Loucy (cell line): ENCODE results near the gene DDOST.

Experiments used
- EZH2phosphoT487 ChIP-seq: fragments of 200-600 bp; IDR thresholded peaks from 2 replicates; pipeline ENCODE4 v1.6.1; 2018; ENCODE audit warnings: antibody characterized with exemption, mild to moderate bottlenecking, moderate library complexity, borderline replicate concordance
- TF ChIP-seq, protein P1 (sequence below): fragments of 200-600 bp; sonication (generic); conservative IDR thresholded peaks from 2 replicates; pipeline ENCODE4 v1.5.1; 2014; ENCODE audit warnings: mild to moderate bottlenecking, antibody characterized with exemption, low read length

GRCh38 chr1:20686883-20687725 is 25.9 kb upstream of the DDOST start:
- TF ChIP-seq, protein P1, sequence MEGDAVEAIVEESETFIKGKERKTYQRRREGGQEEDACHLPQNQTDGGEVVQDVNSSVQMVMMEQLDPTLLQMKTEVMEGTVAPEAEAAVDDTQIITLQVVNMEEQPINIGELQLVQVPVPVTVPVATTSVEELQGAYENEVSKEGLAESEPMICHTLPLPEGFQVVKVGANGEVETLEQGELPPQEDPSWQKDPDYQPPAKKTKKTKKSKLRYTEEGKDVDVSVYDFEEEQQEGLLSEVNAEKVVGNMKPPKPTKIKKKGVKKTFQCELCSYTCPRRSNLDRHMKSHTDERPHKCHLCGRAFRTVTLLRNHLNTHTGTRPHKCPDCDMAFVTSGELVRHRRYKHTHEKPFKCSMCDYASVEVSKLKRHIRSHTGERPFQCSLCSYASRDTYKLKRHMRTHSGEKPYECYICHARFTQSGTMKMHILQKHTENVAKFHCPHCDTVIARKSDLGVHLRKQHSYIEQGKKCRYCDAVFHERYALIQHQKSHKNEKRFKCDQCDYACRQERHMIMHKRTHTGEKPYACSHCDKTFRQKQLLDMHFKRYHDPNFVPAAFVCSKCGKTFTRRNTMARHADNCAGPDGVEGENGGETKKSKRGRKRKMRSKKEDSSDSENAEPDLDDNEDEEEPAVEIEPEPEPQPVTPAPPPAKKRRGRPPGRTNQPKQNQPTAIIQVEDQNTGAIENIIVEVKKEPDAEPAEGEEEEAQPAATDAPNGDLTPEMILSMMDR = no peak
- TF ChIP-seq EZH2phosphoT487 = no peak
